Fibroblast of lung (primary cell): ENCODE data around the gene COL7A1.

Experiments used
- CTCF ChIP-seq, 2 donors: IDR thresholded peaks in 1 of 2; conservative IDR thresholded peaks in 1 of 2; 1 replicate in 1 of 2; 2 replicates in 1 of 2; pipeline ENCODE4 v1.5.1; 2011 to 2012; ENCODE audit warnings: low read length in 2 of 2, control low read depth in 1 of 2, inconsistent platforms in 1 of 2, low read depth in 1 of 2, mild to moderate bottlenecking in 1 of 2
- EZH2 ChIP-seq: IDR thresholded peaks from 2 replicates; pipeline ENCODE4 v1.5.1; 2012; ENCODE audit warnings: low read length, control low read depth, mild to moderate bottlenecking; ENCODE audit errors: missing control alignments

- TF ChIP-seq CTCF (conservative IDR thresholded peaks at IDR 0.05 in 1 of 2, IDR thresholded peaks at IDR 0.05 in 1 of 2; ENCODE audit: low read depth in 1 of 2, low read length in 2 of 2) (no peak), EZH2 (no peak)
Measured at GRCh38 chr3:48573973-48574585, 21.1 kb downstream of the COL7A1 start.
